ENCODE data around the gene ANO5.

- TF ChIP-seq CTCF (IDR thresholded peaks at IDR 0.05) (no peak), POLR2A (IDR thresholded peaks at IDR 0.05) (no peak)
Observed at GRCh38 chr11:22275600-22275999, 82.7 kb downstream of the ANO5 start.
